GM23338 (cell line): Measurements from ENCODE around the gene USH2A. TPM values are rescaled to one million over a fixed set of nuclear protein-coding genes. Genes with fewer than 3 reads are reported as not detected.

ENCODE experiments used
- ATAC-seq: fragments of 200-7000 bp; cut with Tn5 transposase; 3 replicates; pipeline ENCODE4 v1.9.1; 2020
- DNase-seq: peaks from one replicate; pipeline ENCODE4 v3.0.0-alpha.2; 2015; ENCODE audit warnings: low spot score
- H2AFZ ChIP-seq: fragments of 200-600 bp; sonication (generic); 2 replicates; pipeline ENCODE4 v1.8.0; 2016; ENCODE audit warnings: antibody characterized with exemption, mild to moderate bottlenecking, moderate library complexity
- H3F3A ChIP-seq: fragments of 200-600 bp; sonication (generic); replicated peaks from 2 replicates; pipeline ENCODE4 v1.8.0; 2017; ENCODE audit warnings: antibody characterized with exemption, mixed run types, low read depth
- H3K27ac ChIP-seq: fragments of 200-600 bp; sonication (generic); 2 replicates; pipeline ENCODE4 v1.6.1; 2016; ENCODE audit warnings: low read depth
- H3K27me3 ChIP-seq: fragments of 200-600 bp; sonication (generic); 2 replicates; pipeline ENCODE4 v1.8.0; 2016; ENCODE audit warnings: mild to moderate bottlenecking, mixed run types, moderate library complexity; ENCODE audit not compliant: insufficient read depth
- H3K36me3 ChIP-seq: fragments of 200-600 bp; sonication (generic); 2 replicates; pipeline ENCODE4 v1.8.0; 2016; ENCODE audit warnings: mild to moderate bottlenecking; ENCODE audit not compliant: insufficient read depth
- H3K4me1 ChIP-seq: fragments of 200-600 bp; sonication (generic); 2 replicates; pipeline ENCODE4 v1.8.0; 2016; ENCODE audit warnings: mild to moderate bottlenecking, moderate library complexity; ENCODE audit not compliant: insufficient read depth
- H3K4me2 ChIP-seq: fragments of 200-600 bp; sonication (generic); 2 replicates; pipeline ENCODE4 v1.7.1; 2017; ENCODE audit warnings: mixed run types
- H3K4me3 ChIP-seq: fragments of 200-600 bp; sonication (generic); 2 replicates; pipeline ENCODE4 v1.6.1; 2016; ENCODE audit warnings: mixed run types
- H3K79me2 ChIP-seq: fragments of 200-600 bp; sonication (generic); replicated peaks from 2 replicates; pipeline ENCODE4 v1.8.0; 2017; ENCODE audit warnings: mild to moderate bottlenecking; ENCODE audit not compliant: insufficient read depth
- H3K9me2 ChIP-seq: fragments of 200-600 bp; sonication (generic); 2 replicates; pipeline ENCODE4 v1.8.0; 2017; ENCODE audit not compliant: insufficient read depth
- H4K20me1 ChIP-seq: fragments of 200-600 bp; sonication (generic); replicated peaks from 2 replicates; pipeline ENCODE4 v1.8.0; 2017; ENCODE audit warnings: mild to moderate bottlenecking; ENCODE audit not compliant: insufficient read depth
- H3K27ac Mint-ChIP-seq: 2 replicates; pipeline ENCODE4 v1.8.0; 2020; ENCODE audit warnings: inconsistent platforms, mild to moderate bottlenecking, moderate library complexity, mixed read lengths
- H3K27me3 Mint-ChIP-seq: 3 replicates; pipeline ENCODE4 v1.8.0; 2022; ENCODE audit warnings: low read depth, mild to moderate bottlenecking, moderate library complexity, mixed read lengths, inconsistent platforms; ENCODE audit not compliant: insufficient read depth, poor library complexity
- H3K36me3 Mint-ChIP-seq: 3 replicates; pipeline ENCODE4 v1.8.0; 2021; ENCODE audit warnings: low read depth, mild to moderate bottlenecking, inconsistent platforms, moderate library complexity, mixed read lengths
- H3K4me1 Mint-ChIP-seq: 3 replicates; pipeline ENCODE4 v1.8.0; 2020; ENCODE audit warnings: mild to moderate bottlenecking, inconsistent platforms, mixed read lengths
- H3K4me3 Mint-ChIP-seq: 3 replicates; pipeline ENCODE4 v1.8.0; 2021; ENCODE audit warnings: moderate library complexity, mild to moderate bottlenecking, inconsistent platforms, mixed read lengths
- H3K9me3 Mint-ChIP-seq: 3 replicates; pipeline ENCODE4 v1.8.0; 2020; ENCODE audit warnings: moderate library complexity, mild to moderate bottlenecking, inconsistent platforms, mixed read lengths
- CREB1 ChIP-seq: fragments of 250-450 bp; sonication (Bioruptor Pico); IDR thresholded peaks from 2 replicates; pipeline ENCODE4 v1.5.0; 2020; ENCODE audit warnings: low read depth, mild to moderate bottlenecking, moderate library complexity
- EZH2phosphoT487 ChIP-seq: fragments of 200-600 bp; sonication (generic); IDR thresholded peaks from one replicate; pipeline ENCODE4 v1.8.1; 2018; ENCODE audit warnings: antibody characterized with exemption; ENCODE audit not compliant: unreplicated experiment
- polyA plus RNA-seq: library from polyadenylated mRNA; unstranded; fragments of >200 nt; fragmentation: Nextera tagmentation; extraction: Ambion mirVana; gene quantifications from 2 replicates; pipeline ENCODE4 v1.2.1, GENCODE V29; 2016
- total RNA-seq: library from RNA; depleted of rRNA; stranded (reverse); fragments of >200 nt; shearing (Covaris generic); gene quantifications from 2 replicates; pipeline ENCODE4 v1.2.3, GENCODE V29; 2014
- TF ChIP-seq, protein P1 (sequence below), 2 experiments: fragments of 200-600 bp in 1 of 2; sonication (generic) in 1 of 2; conservative IDR thresholded peaks; 2 replicates each; pipeline versions ENCODE4 v1.5.1 to v1.6.1; 2016 to 2017; ENCODE audit warnings: antibody characterized with exemption in 2 of 2, low read depth in 2 of 2, mild to moderate bottlenecking in 2 of 2, moderate library complexity in 1 of 2
- TF ChIP-seq, protein P2 (sequence below): fragments of 250-450 bp; sonication (Bioruptor Pico); IDR thresholded peaks from 2 replicates; pipeline ENCODE4 v1.5.0; 2020; ENCODE audit warnings: mild to moderate bottlenecking, moderate library complexity

The USH2A gene
- total and polyA plus RNA-seq, 2 experiments from 2014 or later: 0.03 TPM

DNA sequence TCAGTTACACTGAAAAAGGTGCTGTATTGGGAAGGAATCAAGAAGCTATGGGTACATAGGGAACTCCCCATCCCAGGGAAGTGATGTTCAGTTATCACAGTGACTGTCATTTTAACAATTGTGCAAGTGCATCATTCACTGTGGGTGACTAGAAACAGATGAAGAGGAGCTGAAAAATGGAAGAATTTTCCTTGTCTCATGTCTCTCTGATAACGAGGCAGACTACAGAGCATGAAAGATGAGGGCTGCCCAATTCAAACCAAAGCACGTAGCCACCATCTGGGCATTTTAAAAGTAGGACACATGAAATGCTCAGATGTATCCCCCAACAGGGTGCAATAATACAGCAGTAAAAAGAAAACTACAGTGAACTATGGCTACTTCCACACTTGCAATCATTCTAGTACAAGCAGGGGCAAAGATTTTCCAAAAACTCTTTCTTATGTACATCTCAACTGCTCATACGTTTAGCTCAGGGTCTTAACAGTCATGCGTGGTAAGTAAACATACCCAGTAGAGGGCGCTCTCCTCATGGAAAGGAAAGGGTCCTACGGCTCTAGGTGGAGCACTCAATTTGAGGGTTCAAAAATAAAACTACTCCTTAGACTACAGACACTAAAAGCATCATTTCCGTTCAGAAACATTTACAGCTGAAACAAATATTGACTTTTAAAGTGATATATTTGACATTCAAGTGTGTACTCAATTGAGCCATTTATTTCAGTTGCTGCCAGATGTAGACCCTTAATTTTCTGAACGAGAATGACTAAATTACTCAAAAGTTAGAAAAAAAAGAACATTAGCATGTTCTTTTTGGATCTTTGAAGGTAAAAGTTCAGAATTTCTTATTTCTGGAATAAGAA is 713.0 kb downstream of the USH2A start:
- H3K36me3 ChIP-seq: no peaks in the 10 kb centered on the region
- H3F3A ChIP-seq: no peaks in the 10 kb centered on the region
- Mint-ChIP-seq H3K36me3 (no peaks in the 10 kb centered on the region), H3K9me3 (no peaks in the 10 kb centered on the region), H3K27ac (no peak overlapping the region), H3K4me3 (no peak overlapping the region), H3K4me1 (no peaks in the 10 kb centered on the region), H3K27me3 (no peaks in the 10 kb centered on the region)
- H4K20me1 ChIP-seq: no peaks in the 10 kb centered on the region
- H3K27me3 ChIP-seq: no peaks in the 10 kb centered on the region
- H3K4me1 ChIP-seq: no peaks in the 10 kb centered on the region
- H3K79me2 ChIP-seq: no peaks in the 10 kb centered on the region
- peak; percentile 97 for DNase-seq
- H3K4me3 ChIP-seq: no peak overlapping the region
- H3K9me2 ChIP-seq: no peaks in the 10 kb centered on the region
- H3K27ac ChIP-seq: no peak overlapping the region
- TF ChIP-seq EZH2phosphoT487 (no peak), CREB1 (CRISPR knock-in tag) (no peak)
- TF ChIP-seq, protein P1, sequence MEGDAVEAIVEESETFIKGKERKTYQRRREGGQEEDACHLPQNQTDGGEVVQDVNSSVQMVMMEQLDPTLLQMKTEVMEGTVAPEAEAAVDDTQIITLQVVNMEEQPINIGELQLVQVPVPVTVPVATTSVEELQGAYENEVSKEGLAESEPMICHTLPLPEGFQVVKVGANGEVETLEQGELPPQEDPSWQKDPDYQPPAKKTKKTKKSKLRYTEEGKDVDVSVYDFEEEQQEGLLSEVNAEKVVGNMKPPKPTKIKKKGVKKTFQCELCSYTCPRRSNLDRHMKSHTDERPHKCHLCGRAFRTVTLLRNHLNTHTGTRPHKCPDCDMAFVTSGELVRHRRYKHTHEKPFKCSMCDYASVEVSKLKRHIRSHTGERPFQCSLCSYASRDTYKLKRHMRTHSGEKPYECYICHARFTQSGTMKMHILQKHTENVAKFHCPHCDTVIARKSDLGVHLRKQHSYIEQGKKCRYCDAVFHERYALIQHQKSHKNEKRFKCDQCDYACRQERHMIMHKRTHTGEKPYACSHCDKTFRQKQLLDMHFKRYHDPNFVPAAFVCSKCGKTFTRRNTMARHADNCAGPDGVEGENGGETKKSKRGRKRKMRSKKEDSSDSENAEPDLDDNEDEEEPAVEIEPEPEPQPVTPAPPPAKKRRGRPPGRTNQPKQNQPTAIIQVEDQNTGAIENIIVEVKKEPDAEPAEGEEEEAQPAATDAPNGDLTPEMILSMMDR (conservative IDR thresholded peaks at IDR 0.05; ENCODE audit: low read depth in 2 of 2): peak; percentile 94 to 97
- TF ChIP-seq, protein P2, sequence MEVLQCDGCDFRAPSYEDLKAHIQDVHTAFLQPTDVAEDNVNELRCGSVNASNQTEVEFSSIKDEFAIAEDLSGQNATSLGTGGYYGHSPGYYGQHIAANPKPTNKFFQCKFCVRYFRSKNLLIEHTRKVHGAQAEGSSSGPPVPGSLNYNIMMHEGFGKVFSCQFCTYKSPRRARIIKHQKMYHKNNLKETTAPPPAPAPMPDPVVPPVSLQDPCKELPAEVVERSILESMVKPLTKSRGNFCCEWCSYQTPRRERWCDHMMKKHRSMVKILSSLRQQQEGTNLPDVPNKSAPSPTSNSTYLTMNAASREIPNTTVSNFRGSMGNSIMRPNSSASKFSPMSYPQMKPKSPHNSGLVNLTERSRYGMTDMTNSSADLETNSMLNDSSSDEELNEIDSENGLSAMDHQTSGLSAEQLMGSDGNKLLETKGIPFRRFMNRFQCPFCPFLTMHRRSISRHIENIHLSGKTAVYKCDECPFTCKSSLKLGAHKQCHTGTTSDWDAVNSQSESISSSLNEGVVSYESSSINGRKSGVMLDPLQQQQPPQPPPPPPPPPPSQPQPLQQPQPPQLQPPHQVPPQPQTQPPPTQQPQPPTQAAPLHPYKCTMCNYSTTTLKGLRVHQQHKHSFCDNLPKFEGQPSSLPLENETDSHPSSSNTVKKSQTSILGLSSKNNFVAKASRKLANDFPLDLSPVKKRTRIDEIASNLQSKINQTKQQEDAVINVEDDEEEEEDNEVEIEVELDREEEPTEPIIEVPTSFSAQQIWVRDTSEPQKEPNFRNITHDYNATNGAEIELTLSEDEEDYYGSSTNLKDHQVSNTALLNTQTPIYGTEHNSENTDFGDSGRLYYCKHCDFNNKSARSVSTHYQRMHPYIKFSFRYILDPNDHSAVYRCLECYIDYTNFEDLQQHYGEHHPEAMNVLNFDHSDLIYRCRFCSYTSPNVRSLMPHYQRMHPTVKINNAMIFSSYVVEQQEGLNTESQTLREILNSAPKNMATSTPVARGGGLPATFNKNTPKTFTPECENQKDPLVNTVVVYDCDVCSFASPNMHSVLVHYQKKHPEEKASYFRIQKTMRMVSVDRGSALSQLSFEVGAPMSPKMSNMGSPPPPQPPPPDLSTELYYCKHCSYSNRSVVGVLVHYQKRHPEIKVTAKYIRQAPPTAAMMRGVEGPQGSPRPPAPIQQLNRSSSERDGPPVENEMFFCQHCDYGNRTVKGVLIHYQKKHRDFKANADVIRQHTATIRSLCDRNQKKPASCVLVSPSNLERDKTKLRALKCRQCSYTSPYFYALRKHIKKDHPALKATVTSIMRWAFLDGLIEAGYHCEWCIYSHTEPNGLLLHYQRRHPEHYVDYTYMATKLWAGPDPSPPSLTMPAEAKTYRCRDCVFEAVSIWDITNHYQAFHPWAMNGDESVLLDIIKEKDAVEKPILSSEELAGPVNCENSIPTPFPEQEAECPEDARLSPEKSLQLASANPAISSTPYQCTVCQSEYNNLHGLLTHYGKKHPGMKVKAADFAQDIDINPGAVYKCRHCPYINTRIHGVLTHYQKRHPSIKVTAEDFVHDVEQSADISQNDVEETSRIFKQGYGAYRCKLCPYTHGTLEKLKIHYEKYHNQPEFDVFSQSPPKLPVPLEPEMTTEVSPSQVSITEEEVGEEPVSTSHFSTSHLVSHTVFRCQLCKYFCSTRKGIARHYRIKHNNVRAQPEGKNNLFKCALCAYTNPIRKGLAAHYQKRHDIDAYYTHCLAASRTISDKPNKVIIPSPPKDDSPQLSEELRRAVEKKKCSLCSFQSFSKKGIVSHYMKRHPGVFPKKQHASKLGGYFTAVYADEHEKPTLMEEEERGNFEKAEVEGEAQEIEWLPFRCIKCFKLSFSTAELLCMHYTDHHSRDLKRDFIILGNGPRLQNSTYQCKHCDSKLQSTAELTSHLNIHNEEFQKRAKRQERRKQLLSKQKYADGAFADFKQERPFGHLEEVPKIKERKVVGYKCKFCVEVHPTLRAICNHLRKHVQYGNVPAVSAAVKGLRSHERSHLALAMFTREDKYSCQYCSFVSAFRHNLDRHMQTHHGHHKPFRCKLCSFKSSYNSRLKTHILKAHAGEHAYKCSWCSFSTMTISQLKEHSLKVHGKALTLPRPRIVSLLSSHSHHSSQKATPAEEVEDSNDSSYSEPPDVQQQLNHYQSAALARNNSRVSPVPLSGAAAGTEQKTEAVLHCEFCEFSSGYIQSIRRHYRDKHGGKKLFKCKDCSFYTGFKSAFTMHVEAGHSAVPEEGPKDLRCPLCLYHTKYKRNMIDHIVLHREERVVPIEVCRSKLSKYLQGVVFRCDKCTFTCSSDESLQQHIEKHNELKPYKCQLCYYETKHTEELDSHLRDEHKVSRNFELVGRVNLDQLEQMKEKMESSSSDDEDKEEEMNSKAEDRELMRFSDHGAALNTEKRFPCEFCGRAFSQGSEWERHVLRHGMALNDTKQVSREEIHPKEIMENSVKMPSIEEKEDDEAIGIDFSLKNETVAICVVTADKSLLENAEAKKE (CRISPR knock-in tag): no peak
- ATAC-seq: peak; percentile 99
- 0 out of 2 replicates have a peak overlapping the region, but pooled peaks have one; percentile 5 for H2AFZ ChIP-seq
- no peak overlapping the region for H3K4me2 ChIP-seq
